Measurements from ENCODE around the gene TRAF3IP1.
"Not testable (repeated sequence)": the region's sequence is repeated elsewhere in the genome, so short reads cannot be mapped to it uniquely, and the experiment has no call there.

The TRAF3IP1 gene

GRCh38 chr2:238372277-238372676 is 52.0 kb downstream of the TRAF3IP1 start:
- not testable (repeated sequence) for H3K9me3 ChIP-seq (ENCODE audit: low read length); H3K36me3 ChIP-seq (ENCODE audit: insufficient read depth, low read length); H3K4me1 ChIP-seq (ENCODE audit: insufficient read depth, low read length); H2AFZ ChIP-seq (ENCODE audit: low read depth, low read length); H3K27me3 ChIP-seq (ENCODE audit: insufficient read depth, low read length); H3K4me3 ChIP-seq (ENCODE audit: low read length)

GRCh38 chr2:238376884-238377391 is 56.6 kb downstream of the TRAF3IP1 start:
- Histone ChIP-seq H3K9me3 (ENCODE audit: low read length) (peaks cover 2% of the 10 kb centered on the region), H3K27me3 (ENCODE audit: insufficient read depth, low read length) (no peaks in the 10 kb centered on the region), H2AFZ (ENCODE audit: low read depth, low read length) (no peak overlapping the region), H3K36me3 (ENCODE audit: insufficient read depth, low read length) (no peaks in the 10 kb centered on the region), H3K4me1 (ENCODE audit: insufficient read depth, low read length) (peaks cover 22% of the 10 kb centered on the region), H3K4me3 (ENCODE audit: low read length) (no peak overlapping the region)

GRCh38 chr2:238378230-238379095 is 58.1 kb downstream of the TRAF3IP1 start:
- Histone ChIP-seq H3K36me3 (ENCODE audit: insufficient read depth, low read length) (peaks cover 2% of the 10 kb centered on the region), H3K9me3 (ENCODE audit: low read length) (peaks cover 8% of the 10 kb centered on the region), H3K4me3 (ENCODE audit: low read length) (no peak overlapping the region), H3K27me3 (ENCODE audit: insufficient read depth, low read length) (no peaks in the 10 kb centered on the region), H3K4me1 (ENCODE audit: insufficient read depth, low read length) (peaks cover 22% of the 10 kb centered on the region), H2AFZ (ENCODE audit: low read depth, low read length) (no peak overlapping the region)

- no peak overlapping the region for H2AFZ ChIP-seq (ENCODE audit: low read depth, low read length)
- no peak overlapping the region for H3K4me3 ChIP-seq (ENCODE audit: low read length)
- no peaks in the 10 kb centered on the region for H3K27me3 ChIP-seq (ENCODE audit: insufficient read depth, low read length)
- peaks cover 13% of the 10 kb centered on the region for H3K9me3 ChIP-seq (ENCODE audit: low read length)
- H3K36me3 ChIP-seq (ENCODE audit: insufficient read depth, low read length) = peaks cover 2% of the 10 kb centered on the region
- H3K4me1 ChIP-seq (ENCODE audit: insufficient read depth, low read length) = peaks cover 22% of the 10 kb centered on the region
Measured at GRCh38 chr2:238379096-238379810, 58.9 kb downstream of the TRAF3IP1 start.

- Histone ChIP-seq H3K27me3 (ENCODE audit: insufficient read depth, low read length) (no peaks in the 10 kb centered on the region), H3K9me3 (ENCODE audit: low read length) (peaks cover 13% of the 10 kb centered on the region), H3K4me1 (ENCODE audit: insufficient read depth, low read length) (peaks cover 22% of the 10 kb centered on the region), H3K4me3 (ENCODE audit: low read length) (no peak overlapping the region), H3K36me3 (ENCODE audit: insufficient read depth, low read length) (peaks cover 2% of the 10 kb centered on the region), H2AFZ (ENCODE audit: low read depth, low read length) (no peak overlapping the region)
Measured at GRCh38 chr2:238380336-238380735, 60.0 kb downstream of the TRAF3IP1 start.

GRCh38 chr2:238380785-238381184 is 60.5 kb downstream of the TRAF3IP1 start:
- H3K4me1 ChIP-seq (ENCODE audit: insufficient read depth, low read length) = peaks cover 22% of the 10 kb centered on the region
- no peaks in the 10 kb centered on the region for H3K27me3 ChIP-seq (ENCODE audit: insufficient read depth, low read length)
- peaks cover 13% of the 10 kb centered on the region for H3K9me3 ChIP-seq (ENCODE audit: low read length)
- H3K36me3 ChIP-seq (ENCODE audit: insufficient read depth, low read length) = peaks cover 2% of the 10 kb centered on the region
- no peak overlapping the region for H2AFZ ChIP-seq (ENCODE audit: low read depth, low read length)
- H3K4me3 ChIP-seq (ENCODE audit: low read length) = no peak overlapping the region

GRCh38 chr2:238381341-238382115 is 61.2 kb downstream of the TRAF3IP1 start:
- Histone ChIP-seq H3K4me3 (ENCODE audit: low read length) (no peak overlapping the region), H3K36me3 (ENCODE audit: insufficient read depth, low read length) (peaks cover 2% of the 10 kb centered on the region), H2AFZ (ENCODE audit: low read depth, low read length) (no peak overlapping the region), H3K27me3 (ENCODE audit: insufficient read depth, low read length) (no peaks in the 10 kb centered on the region), H3K4me1 (ENCODE audit: insufficient read depth, low read length) (peaks cover 22% of the 10 kb centered on the region), H3K9me3 (ENCODE audit: low read length) (peaks cover 12% of the 10 kb centered on the region)

- Histone ChIP-seq H3K9me3 (ENCODE audit: low read length) (peaks cover 12% of the 10 kb centered on the region), H3K27me3 (ENCODE audit: insufficient read depth, low read length) (no peaks in the 10 kb centered on the region), H3K36me3 (ENCODE audit: insufficient read depth, low read length) (peaks cover 2% of the 10 kb centered on the region), H2AFZ (ENCODE audit: low read depth, low read length) (no peak overlapping the region), H3K4me3 (ENCODE audit: low read length) (no peak overlapping the region), H3K4me1 (ENCODE audit: insufficient read depth, low read length) (peaks cover 22% of the 10 kb centered on the region)
Measured at GRCh38 chr2:238382381-238382781, 62.1 kb downstream of the TRAF3IP1 start.

- Histone ChIP-seq H3K4me1 (ENCODE audit: insufficient read depth, low read length) (peaks cover 22% of the 10 kb centered on the region), H3K4me3 (ENCODE audit: low read length) (no peak overlapping the region), H3K27me3 (ENCODE audit: insufficient read depth, low read length) (no peaks in the 10 kb centered on the region), H3K36me3 (ENCODE audit: insufficient read depth, low read length) (peaks cover 2% of the 10 kb centered on the region), H3K9me3 (ENCODE audit: low read length) (peaks cover 12% of the 10 kb centered on the region), H2AFZ (ENCODE audit: low read depth, low read length) (no peak overlapping the region)
Measured at GRCh38 chr2:238383135-238383534, 62.8 kb downstream of the TRAF3IP1 start.

GRCh38 chr2:238383743-238384380 is 63.5 kb downstream of the TRAF3IP1 start:
- peaks cover 12% of the 10 kb centered on the region for H3K9me3 ChIP-seq (ENCODE audit: low read length)
- no peak overlapping the region for H3K4me3 ChIP-seq (ENCODE audit: low read length)
- no peak overlapping the region for H2AFZ ChIP-seq (ENCODE audit: low read depth, low read length)

GRCh38 chr2:238387332-238387731 is 67.0 kb downstream of the TRAF3IP1 start:
- Histone ChIP-seq H3K4me1 (ENCODE audit: insufficient read depth, low read length) (no peaks in the 10 kb centered on the region), H3K9me3 (ENCODE audit: low read length) (peaks cover 11% of the 10 kb centered on the region), H3K27me3 (ENCODE audit: insufficient read depth, low read length) (no peaks in the 10 kb centered on the region)

More at GRCh38 chr2:238383743-238384380, 63.5 kb downstream of the TRAF3IP1 start:
- Histone ChIP-seq H3K4me1 (ENCODE audit: insufficient read depth, low read length) (peaks cover 17% of the 10 kb centered on the region), H3K27me3 (ENCODE audit: insufficient read depth, low read length) (no peaks in the 10 kb centered on the region), H3K36me3 (ENCODE audit: insufficient read depth, low read length) (peaks cover 2% of the 10 kb centered on the region)

GRCh38 chr2:238388794-238389193 is 68.5 kb downstream of the TRAF3IP1 start:
- Histone ChIP-seq H3K9me3 (ENCODE audit: low read length) (peaks cover 2% of the 10 kb centered on the region), H3K4me1 (ENCODE audit: insufficient read depth, low read length) (no peaks in the 10 kb centered on the region), H3K27me3 (ENCODE audit: insufficient read depth, low read length) (no peaks in the 10 kb centered on the region), H3K4me3 (ENCODE audit: low read length) (no peak overlapping the region), H2AFZ (ENCODE audit: low read depth, low read length) (no peak overlapping the region), H3K36me3 (ENCODE audit: insufficient read depth, low read length) (no peaks in the 10 kb centered on the region)

More at GRCh38 chr2:238387332-238387731, 67.0 kb downstream of the TRAF3IP1 start:
- no peak overlapping the region for H3K4me3 ChIP-seq (ENCODE audit: low read length)
- no peak overlapping the region for H2AFZ ChIP-seq (ENCODE audit: low read depth, low read length)
- peaks cover 2% of the 10 kb centered on the region for H3K36me3 ChIP-seq (ENCODE audit: insufficient read depth, low read length)

Measured in neuron (in vitro differentiated cells).